Measurements from ENCODE around the gene ZNF827. TPM values are rescaled to one million over a fixed set of nuclear protein-coding genes. Genes with fewer than 3 reads are reported as not detected.

ZNF827 gene
- polyA plus RNA-seq, 1 donor from 2014 or later: 12.1 TPM

- H3K9me3 ChIP-seq (ENCODE audit: low read length): no peaks in the 10 kb centered on the region
- no peaks in the 10 kb centered on the region for H3K9me2 ChIP-seq (ENCODE audit: insufficient read depth, low read length)
- H2AFZ ChIP-seq (ENCODE audit: low read depth, low read length): no peak overlapping the region
- H4K20me1 ChIP-seq (ENCODE audit: insufficient read depth): no peaks in the 10 kb centered on the region
- TF ChIP-seq CTCF (IDR thresholded peaks at IDR 0.05; ENCODE audit: poor library complexity, severe bottlenecking): no peak
- H3K36me3 ChIP-seq (ENCODE audit: insufficient read depth, low read length): no peaks in the 10 kb centered on the region
- H3K4me3 ChIP-seq (ENCODE audit: low read length): no peak overlapping the region
- no peaks in the 10 kb centered on the region for H3K27me3 ChIP-seq (ENCODE audit: insufficient read depth, low read depth, low read length)
- no peaks in the 10 kb centered on the region for H3F3A ChIP-seq (ENCODE audit: insufficient read depth, low read length, poor library complexity, severe bottlenecking)
- no peak overlapping the region for H3K9ac ChIP-seq (ENCODE audit: low read length)
- no peak overlapping the region for H3K27ac ChIP-seq (ENCODE audit: low read length)
- no peaks in the 10 kb centered on the region for H3K79me2 ChIP-seq (replicated peaks; ENCODE audit: insufficient read depth, low read length)
- H3K4me2 ChIP-seq (ENCODE audit: low read length): no peak overlapping the region
These were observed 71.2 kb downstream of the ZNF827 start for GRCh38 chr4:145867406-145867805.

GRCh38 chr4:145866991-145867390 is 71.6 kb downstream of the ZNF827 start:
- H3K9me3 ChIP-seq (ENCODE audit: low read length): no peaks in the 10 kb centered on the region
- no peak overlapping the region for H2AFZ ChIP-seq (ENCODE audit: low read depth, low read length)
- no peaks in the 10 kb centered on the region for H3K79me2 ChIP-seq (replicated peaks; ENCODE audit: insufficient read depth, low read length)

DNA sequence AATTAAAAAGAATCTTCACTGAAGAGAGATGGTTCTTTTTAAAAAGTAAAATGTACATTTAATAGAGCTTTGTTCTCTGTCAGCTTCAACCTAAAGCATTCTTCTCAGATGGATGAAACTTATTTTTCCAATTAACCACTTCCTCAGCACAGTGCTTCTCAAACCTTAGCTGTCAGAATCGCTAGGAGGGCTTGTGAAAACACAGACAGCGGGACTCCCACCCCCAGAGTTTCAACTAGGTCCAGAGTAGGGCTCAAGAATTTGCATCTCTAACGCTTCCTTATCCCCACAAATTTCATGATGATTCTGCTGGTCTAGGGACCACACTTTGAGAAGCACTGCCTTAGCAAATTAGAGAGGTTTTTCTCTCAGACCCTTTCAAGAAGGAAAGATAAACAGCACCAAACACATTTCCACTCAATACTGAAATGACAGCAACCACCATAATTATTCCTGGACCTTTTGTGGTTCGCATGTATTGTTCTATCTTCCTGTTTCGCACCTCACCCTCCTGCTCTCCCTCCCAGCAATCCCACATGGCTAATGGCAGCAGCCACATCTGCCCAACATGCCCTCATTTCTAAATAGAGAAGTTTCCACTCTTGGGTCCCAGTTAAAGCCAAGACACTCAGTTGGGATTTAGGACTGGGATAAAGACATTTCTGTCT is 73.2 kb downstream of the ZNF827 start:
- Histone ChIP-seq H3K79me2 (replicated peaks; ENCODE audit: insufficient read depth, low read length) (no peaks in the 10 kb centered on the region), H3F3A (ENCODE audit: insufficient read depth, low read length, poor library complexity, severe bottlenecking) (no peaks in the 10 kb centered on the region), H3K4me3 (ENCODE audit: low read length) (no peak overlapping the region), H3K4me2 (ENCODE audit: low read length) (no peak overlapping the region), H3K27ac (ENCODE audit: low read length) (no peak overlapping the region), H3K9ac (ENCODE audit: low read length) (no peak overlapping the region), H3K9me3 (ENCODE audit: low read length) (no peaks in the 10 kb centered on the region), H4K20me1 (ENCODE audit: insufficient read depth) (no peaks in the 10 kb centered on the region), H3K27me3 (ENCODE audit: insufficient read depth, low read depth, low read length) (no peaks in the 10 kb centered on the region), H2AFZ (ENCODE audit: low read depth, low read length) (no peak overlapping the region), H3K36me3 (ENCODE audit: insufficient read depth, low read length) (peaks cover 3% of the 10 kb centered on the region), H3K9me2 (ENCODE audit: insufficient read depth, low read length) (no peaks in the 10 kb centered on the region)
- no peak for TF ChIP-seq MXI1 (conservative IDR thresholded peaks at IDR 0.05; ENCODE audit: poor library complexity, severe bottlenecking)
- no peak for TF ChIP-seq POLR2AphosphoS5 (IDR thresholded peaks at IDR 0.05)
- no peak for TF ChIP-seq SMC3 (conservative IDR thresholded peaks at IDR 0.05; ENCODE audit: poor library complexity)
- no peak for TF ChIP-seq EP300 (conservative IDR thresholded peaks at IDR 0.05; ENCODE audit: poor library complexity, severe bottlenecking)
- no peak for TF ChIP-seq EZH2 (IDR thresholded peaks at IDR 0.05; ENCODE audit: borderline replicate concordance, insufficient read depth, low read length, poor library complexity, severe bottlenecking)
- TF ChIP-seq CTCF (IDR thresholded peaks at IDR 0.05; ENCODE audit: poor library complexity, severe bottlenecking): no peak
- no peak for TF ChIP-seq TAF1 (IDR thresholded peaks at IDR 0.05; ENCODE audit: low read depth)
- no peak for TF ChIP-seq RAD21 (conservative IDR thresholded peaks at IDR 0.05)

More at GRCh38 chr4:145866991-145867390, 71.6 kb downstream of the ZNF827 start:
- no peak overlapping the region for H3K9ac ChIP-seq (ENCODE audit: low read length)
- H3K36me3 ChIP-seq (ENCODE audit: insufficient read depth, low read length): no peaks in the 10 kb centered on the region
- TF ChIP-seq REST (IDR thresholded peaks at IDR 0.05; ENCODE audit: borderline replicate concordance): no peak
- no peaks in the 10 kb centered on the region for H3K9me2 ChIP-seq (ENCODE audit: insufficient read depth, low read length)
- H3K27ac ChIP-seq (ENCODE audit: low read length): no peak overlapping the region
- H3K27me3 ChIP-seq (ENCODE audit: insufficient read depth, low read depth, low read length): no peaks in the 10 kb centered on the region
- no peak overlapping the region for H3K4me2 ChIP-seq (ENCODE audit: low read length)
- H3K4me3 ChIP-seq (ENCODE audit: low read length): no peak overlapping the region
- no peaks in the 10 kb centered on the region for H3F3A ChIP-seq (ENCODE audit: insufficient read depth, low read length, poor library complexity, severe bottlenecking)
- no peaks in the 10 kb centered on the region for H4K20me1 ChIP-seq (ENCODE audit: insufficient read depth)

All from neural cell (in vitro differentiated cells).